Small intestine (tissue), 7 donors: ENCODE measurements around the gene ST6GALNAC2. TPM values are rescaled to one million over a fixed set of nuclear protein-coding genes. Genes with fewer than 3 reads are reported as not detected.

Experiments
- DNase-seq, 2 donors: peaks; one replicate each; pipeline versions ENCODE4 v3.0.0 to v3.0.0-alpha.2; 2013
- FAIRE-seq: peaks from 2 replicates; lab custom pipeline; 2012; peaks lifted over from hg19 to GRCh38; lab: Jason Lieb, UNC
- H3K27ac ChIP-seq, 3 donors: one replicate each; pipeline ENCODE4 v1.5.1; 2013; ENCODE audit warnings: low read length in 2 of 3, mild to moderate bottlenecking in 2 of 3, control low read depth in 1 of 3, inconsistent platforms in 1 of 3, low read depth in 1 of 3, moderate library complexity in 1 of 3
- H3K27me3 ChIP-seq, 3 donors: one replicate each; pipeline ENCODE4 v1.6.1; 2013; ENCODE audit warnings: low read length in 3 of 3, inconsistent platforms in 1 of 3; ENCODE audit not compliant: control insufficient read depth in 3 of 3, insufficient read depth in 3 of 3
- H3K36me3 ChIP-seq, 3 donors: one replicate each; pipeline ENCODE4 v1.6.1; 2013; ENCODE audit warnings: low read length in 3 of 3, inconsistent platforms in 1 of 3, low read depth in 1 of 3, mild to moderate bottlenecking in 1 of 3, moderate library complexity in 1 of 3; ENCODE audit not compliant: control insufficient read depth in 3 of 3, insufficient read depth in 2 of 3
- H3K4me1 ChIP-seq, 3 donors: one replicate each; pipeline ENCODE4 v1.6.1; 2013; ENCODE audit warnings: low read length in 2 of 3, inconsistent platforms in 1 of 3, low read depth in 1 of 3, mild to moderate bottlenecking in 1 of 3, moderate library complexity in 1 of 3; ENCODE audit not compliant: control insufficient read depth in 3 of 3, insufficient read depth in 2 of 3
- H3K4me3 ChIP-seq, 3 donors: one replicate each; pipeline ENCODE4 v1.5.1; 2013; ENCODE audit warnings: low read length in 3 of 3, control low read depth in 1 of 3, inconsistent platforms in 1 of 3, low read depth in 1 of 3, mild to moderate bottlenecking in 1 of 3, moderate library complexity in 1 of 3
- H3K9me3 ChIP-seq, 2 donors: one replicate each; pipeline ENCODE4 v1.6.1; 2013; ENCODE audit warnings: low read depth in 1 of 2, low read length in 1 of 2; ENCODE audit not compliant: control insufficient read depth in 2 of 2, insufficient read depth in 1 of 2
- WGBS, 3 donors: extraction: QIAGEN DNeasy Blood & Tissue Kit; methylation state at CpG; one replicate each; pipeline ENCODE4 v1.1.7; 2013; 5-methylcytosine and 5-hydroxymethylcytosine counted together
- polyA plus RNA-seq, 4 donors: library from polyadenylated mRNA; stranded (reverse) in 3 of 4; unstranded in 1 of 4; fragments of 200-250 nt in 3 of 4; fragments of 120-200 nt in 1 of 4; gene quantifications; one replicate each; pipeline versions ENCODE4 v1.2.1 to v1.2.3, GENCODE V29; 2013
- donor health status: healthy with polysubstance abuse.
- donor health status: control.
- donor health status: control.
- donor health status: Bipolar disorder and iron deficiency.
- donor health status: healthy.

Gene ST6GALNAC2
- polyA plus RNA-seq, 4 donors = 1.1 to 5.3 (median 2.7) TPM; not detected in 1

GRCh38 chr17:76570877-76571471, 14.7 kb downstream of the ST6GALNAC2 start:
- Histone ChIP-seq H3K36me3 (peaks cover 0 to 11% (median 0%) of the 10 kb centered on the region in 3 donors), H3K4me3 (no peak overlapping the region), H3K27ac (no peak overlapping the region), H3K9me3 (peaks cover 0 to 8% of the 10 kb centered on the region in 2 donors), H3K4me1 (peaks cover 0 to 15% (median 0%) of the 10 kb centered on the region in 3 donors), H3K27me3 (peaks cover 0 to 3% (median 0%) of the 10 kb centered on the region in 3 donors)
- FAIRE-seq (no peak), DNase-seq (no peak)
- 91 to 95% (median 93%) methylated on average over 13 of the region's 13 CpGs for WGBS, 3 donors

- Histone ChIP-seq H3K4me1 (peaks cover 0 to 15% (median 0%) of the 10 kb centered on the region in 3 donors), H3K9me3 (peaks cover 0 to 8% of the 10 kb centered on the region in 2 donors), H3K27me3 (peaks cover 0 to 3% (median 0%) of the 10 kb centered on the region in 3 donors), H3K4me3 (no peak overlapping the region), H3K27ac (no peak overlapping the region), H3K36me3 (peaks cover 0 to 16% (median 0%) of the 10 kb centered on the region in 3 donors)
- FAIRE-seq (no peak), DNase-seq (no peak)
- 72 to 85% (median 75%) methylated on average over 7 of the region's 7 CpGs for WGBS, 3 donors
Measured at GRCh38 chr17:76570457-76570856, 15.2 kb downstream of the ST6GALNAC2 start.

GRCh38 chr17:76569607-76570279, 15.9 kb downstream of the ST6GALNAC2 start:
- 68 to 72% (median 70%) methylated on average over 18 of the region's 18 CpGs for WGBS, 3 donors
- peaks cover 0 to 3% (median 0%) of the 10 kb centered on the region in 3 donors for H3K27me3 ChIP-seq
- H3K9me3 ChIP-seq = peaks cover 0 to 8% of the 10 kb centered on the region in 2 donors
- H3K4me1 ChIP-seq = peaks cover 0 to 15% (median 0%) of the 10 kb centered on the region in 3 donors
- H3K36me3 ChIP-seq = peaks cover 0 to 23% (median 0%) of the 10 kb centered on the region in 3 donors
- FAIRE-seq (no peak), DNase-seq (no peak)
- no peak overlapping the region for H3K27ac ChIP-seq
- H3K4me3 ChIP-seq = no peak overlapping the region

GRCh38 chr17:76568811-76569221, 16.8 kb downstream of the ST6GALNAC2 start:
- FAIRE-seq = no peak
- peaks cover 0 to 32% (median 2%) of the 10 kb centered on the region in 3 donors for H3K36me3 ChIP-seq
- no peak overlapping the region for H3K27ac ChIP-seq
- 30 to 42% (median 37%) methylated on average over 18 to 19 of the region's 19 CpGs for WGBS, 3 donors
- peaks cover 0 to 3% (median 0%) of the 10 kb centered on the region in 3 donors for H3K27me3 ChIP-seq
- H3K4me3 ChIP-seq = no peak overlapping the region
- peaks cover 0 to 15% (median 0%) of the 10 kb centered on the region in 3 donors for H3K4me1 ChIP-seq
- DNase-seq = no peak
- H3K9me3 ChIP-seq = peaks cover 0 to 8% of the 10 kb centered on the region in 2 donors

GRCh38 chr17:76567634-76568432, 17.8 kb downstream of the ST6GALNAC2 start:
- WGBS, 3 donors = 57 to 65% (median 62%) methylated on average over 14 of the region's 14 CpGs
- H3K27ac ChIP-seq = peak overlapping the region in 1 of 3 donors; percentile 43
- H3K9me3 ChIP-seq = peaks cover 0 to 8% of the 10 kb centered on the region in 2 donors
- DNase-seq (peak in 1 of 2 donors; percentile 81), FAIRE-seq (no peak)
- peaks cover 0 to 15% (median 0%) of the 10 kb centered on the region in 3 donors for H3K4me1 ChIP-seq
- peaks cover 0 to 36% (median 2%) of the 10 kb centered on the region in 3 donors for H3K36me3 ChIP-seq
- peaks cover 0 to 3% (median 0%) of the 10 kb centered on the region in 3 donors for H3K27me3 ChIP-seq
- no peak overlapping the region for H3K4me3 ChIP-seq

- no peak overlapping the region for H3K4me3 ChIP-seq
- FAIRE-seq (no peak), DNase-seq (no peak)
- 66 to 81% (median 71%) methylated on average over 5 of the region's 5 CpGs for WGBS, 3 donors
- peaks cover 0 to 3% (median 0%) of the 10 kb centered on the region in 3 donors for H3K27me3 ChIP-seq
- H3K4me1 ChIP-seq = peaks cover 0 to 15% (median under 1%) of the 10 kb centered on the region in 3 donors
- peak overlapping the region in 1 of 3 donors; percentile 11 for H3K27ac ChIP-seq
- H3K36me3 ChIP-seq = peaks cover 0 to 40% (median 2%) of the 10 kb centered on the region in 3 donors
- H3K9me3 ChIP-seq = peaks cover 0 to 8% of the 10 kb centered on the region in 2 donors
Measured at GRCh38 chr17:76566988-76567431, 18.6 kb downstream of the ST6GALNAC2 start.

GRCh38 chr17:76566613-76566943, 19.1 kb downstream of the ST6GALNAC2 start:
- FAIRE-seq = no peak
- no peak for DNase-seq
- H3K9me3 ChIP-seq = peaks cover 0 to 8% of the 10 kb centered on the region in 2 donors
- no peak overlapping the region for H3K27ac ChIP-seq
- H3K4me1 ChIP-seq = peaks cover 0 to 15% (median 5%) of the 10 kb centered on the region in 3 donors
- H3K27me3 ChIP-seq = peaks cover 0 to 3% (median 0%) of the 10 kb centered on the region in 3 donors
- peaks cover 0 to 42% (median 2%) of the 10 kb centered on the region in 3 donors for H3K36me3 ChIP-seq
- no peak overlapping the region for H3K4me3 ChIP-seq
- WGBS, 3 donors = 89 to 94% (median 90%) methylated on average over 3 of the region's 3 CpGs
